SK-N-SH (cell line): Measurements from ENCODE around the gene NPPB. TPM values are rescaled to one million over a fixed set of nuclear protein-coding genes. Genes with fewer than 3 reads are reported as not detected.

Experiments used
- CTCF ChIA-PET: fragments of 300-600, 350-600 bp; formaldehyde crosslinking; extraction: SDS; loops from one replicate; lab custom pipeline; 2021; lab: Yijun Ruan, JAX
- POLR2A ChIA-PET: fragments of 350-600 bp; sonication (Branson Sonifier 250); formaldehyde crosslinking; extraction: SDS; loops from one replicate; lab custom pipeline; 2020; ENCODE audit warnings: antibody characterized with exemption, inconsistent platforms; lab: Yijun Ruan, JAX
- DNase-seq: peaks from one replicate; pipeline ENCODE4 v3.0.0; 2012
- H2AFZ ChIP-seq: fragments of 200-600 bp; sonication (generic); 2 replicates; pipeline ENCODE4 v1.8.1; 2016; ENCODE audit warnings: antibody characterized with exemption, mild to moderate bottlenecking, low read depth
- H3F3A ChIP-seq: fragments of 200-600 bp; sonication (generic); replicated peaks from 2 replicates; pipeline ENCODE3; 2016; ENCODE audit warnings: antibody characterized with exemption, mild to moderate bottlenecking; ENCODE audit not compliant: insufficient read depth
- H3K27ac ChIP-seq, 2 experiments: fragments of 200-500 bp in 1 of 2; fragments of 200-600 bp in 1 of 2; sonication (Bioruptor generic) in 1 of 2; sonication (generic), shearing (Covaris generic) in 1 of 2; 2 replicates each; pipeline versions ENCODE4 v1.5.1 to v1.6.1; 2014 to 2016; ENCODE audit warnings: low read depth in 2 of 2, inconsistent platforms in 1 of 2, low read length in 1 of 2, mild to moderate bottlenecking in 1 of 2, mixed read lengths in 1 of 2
- H3K27me3 ChIP-seq: fragments of 200-600 bp; sonication (generic), shearing (Covaris generic); 2 replicates; pipeline ENCODE4 v1.6.1; 2016; ENCODE audit warnings: mixed run types; ENCODE audit not compliant: insufficient read depth
- H3K36me3 ChIP-seq, 2 experiments: fragments of 200-500 bp in 1 of 2; fragments of 200-600 bp in 1 of 2; sonication (Bioruptor generic) in 1 of 2; sonication (generic) in 1 of 2; replicated peaks in 1 of 2; 2 replicates each; pipeline versions ENCODE3 to v1.5.1; 2014 to 2016; ENCODE audit warnings: low read length in 1 of 2, mild to moderate bottlenecking in 1 of 2; ENCODE audit not compliant: insufficient read depth in 2 of 2, control insufficient read depth in 1 of 2
- H3K4me1 ChIP-seq, 2 experiments: fragments of 200-500 bp in 1 of 2; fragments of 200-600 bp in 1 of 2; sonication (Bioruptor generic) in 1 of 2; sonication (generic), shearing (Covaris generic) in 1 of 2; 2 replicates each; pipeline versions ENCODE4 v1.5.1 to v1.6.1; 2014 to 2016; ENCODE audit warnings: low read depth in 1 of 2, low read length in 1 of 2, mixed run types in 1 of 2; ENCODE audit not compliant: insufficient read depth in 2 of 2, control insufficient read depth in 1 of 2
- H3K4me2 ChIP-seq: fragments of 200-600 bp; sonication (generic), shearing (Covaris generic); 2 replicates; pipeline ENCODE4 v1.6.1; 2017; ENCODE audit warnings: mixed run types
- H3K4me3 ChIP-seq, 2 experiments: fragments of 200-500 bp in 1 of 2; fragments of 200-600 bp in 1 of 2; sonication (Bioruptor generic) in 1 of 2; sonication (generic), shearing (Covaris generic) in 1 of 2; 2 replicates each; pipeline versions ENCODE4 v1.5.1 to v1.8.1; 2014 to 2016; ENCODE audit warnings: low read depth in 2 of 2, inconsistent platforms in 1 of 2, low read length in 1 of 2, mild to moderate bottlenecking in 1 of 2, mixed read lengths in 1 of 2, moderate library complexity in 1 of 2
- H3K79me2 ChIP-seq: fragments of 200-600 bp; sonication (generic); 2 replicates; pipeline ENCODE4 v1.8.1; 2017; ENCODE audit warnings: mild to moderate bottlenecking; ENCODE audit not compliant: insufficient read depth
- H3K9ac ChIP-seq: fragments of 200-600 bp; sonication (generic); 2 replicates; pipeline ENCODE4 v1.6.1; 2017; ENCODE audit warnings: mixed run types
- H3K9me2 ChIP-seq: fragments of 200-600 bp; sonication (generic); 2 replicates; pipeline ENCODE4 v1.6.1; 2017; ENCODE audit warnings: mixed run types
- H3K9me3 ChIP-seq: fragments of 200-600 bp; sonication (generic); 2 replicates; pipeline ENCODE4 v1.6.1; 2017; ENCODE audit warnings: mixed run types, mild to moderate bottlenecking, moderate library complexity
- H4K20me1 ChIP-seq: fragments of 200-600 bp; sonication (generic); 2 replicates; pipeline ENCODE4 v1.6.1; 2017; ENCODE audit warnings: mild to moderate bottlenecking, mixed run types; ENCODE audit not compliant: insufficient read depth
- CHD2 ChIP-seq: fragments of 150-350 bp; IDR thresholded peaks from 2 replicates; pipeline ENCODE4 v1.6.1; 2018; ENCODE audit warnings: low read length; ENCODE audit not compliant: partially characterized antibody
- CTCF ChIP-seq: fragments of 200-600 bp; sonication (generic); IDR thresholded peaks from 2 replicates; pipeline ENCODE4 v1.6.1; 2017; ENCODE audit warnings: antibody characterized with exemption, mild to moderate bottlenecking, moderate library complexity
- EP300 ChIP-seq, 2 experiments: IDR thresholded peaks; 2 replicates each; pipeline versions ENCODE4 v1.4.0 to v1.6.1; 2012; ENCODE audit warnings: borderline replicate concordance in 1 of 2, low read depth in 1 of 2, low read length in 1 of 2
- EZH2phosphoT487 ChIP-seq: fragments of 200-600 bp; sonication (generic); IDR thresholded peaks from 2 replicates; pipeline ENCODE4 v1.6.1; 2017; ENCODE audit warnings: low read depth, mixed run types, mild to moderate bottlenecking, antibody characterized with exemption, moderate library complexity, borderline replicate concordance
- FOSL2 ChIP-seq: IDR thresholded peaks from 2 replicates; pipeline ENCODE4 v1.4.0; 2012; ENCODE audit warnings: low read depth, mild to moderate bottlenecking, moderate library complexity, borderline replicate concordance
- JUND ChIP-seq: IDR thresholded peaks from 2 replicates; pipeline ENCODE4 v1.4.0; 2012
- NRF1 ChIP-seq: IDR thresholded peaks from 2 replicates; pipeline ENCODE4 v1.6.1; 2012; ENCODE audit warnings: low read depth, mild to moderate bottlenecking, low read length
- PBX3 ChIP-seq: IDR thresholded peaks from 2 replicates; pipeline ENCODE4; 2012
- POLR2AphosphoS5 ChIP-seq: IDR thresholded peaks from 2 replicates; pipeline ENCODE4 v1.6.1; 2012; ENCODE audit warnings: low read depth, low read length
- RAD21 ChIP-seq: IDR thresholded peaks from 2 replicates; pipeline ENCODE4 v1.6.1; 2012; ENCODE audit warnings: mild to moderate bottlenecking, low read length
- RCOR1 ChIP-seq: fragments of 150-350 bp; IDR thresholded peaks from 2 replicates; pipeline ENCODE4 v1.6.1; 2017; ENCODE audit warnings: antibody characterized with exemption, low read length
- RFX5 ChIP-seq: IDR thresholded peaks from 2 replicates; pipeline ENCODE4 v1.6.1; 2012; ENCODE audit warnings: mild to moderate bottlenecking, improper control_type of control experiment, low read length
- RXRA ChIP-seq: IDR thresholded peaks from 2 replicates; pipeline ENCODE4 v1.4.0; 2012; ENCODE audit warnings: low read depth, mild to moderate bottlenecking, borderline replicate concordance
- SIN3A ChIP-seq: IDR thresholded peaks from 2 replicates; pipeline ENCODE4 v1.6.1; 2012; ENCODE audit warnings: low read depth, mild to moderate bottlenecking, low read length, moderate library complexity, borderline replicate concordance
- SMC3 ChIP-seq: IDR thresholded peaks from 2 replicates; pipeline ENCODE4 v1.6.1; 2012; ENCODE audit warnings: low read depth, low read length, improper control_type of control experiment
- TCF12 ChIP-seq: IDR thresholded peaks from 2 replicates; pipeline ENCODE4 v1.4.0; 2012
- USF2 ChIP-seq: fragments of 150-350 bp; IDR thresholded peaks from 2 replicates; pipeline ENCODE4 v1.6.1; 2017; ENCODE audit warnings: antibody characterized with exemption, low read length, low read depth, borderline replicate concordance
- YY1 ChIP-seq: IDR thresholded peaks from 2 replicates; pipeline ENCODE4 v1.4.0; 2012; ENCODE audit warnings: low read depth, mild to moderate bottlenecking
- WGBS: methylation state at CpG from one replicate; pipeline ENCODE4 v1.1.6; 2017; ENCODE audit warnings: low lambda C conversion rate; 5-methylcytosine and 5-hydroxymethylcytosine counted together
- polyA plus RNA-seq, 3 experiments: library from polyadenylated mRNA; depleted of rRNA; stranded (reverse); fragments of >200 nt; gene quantifications; 2 replicates each; pipeline ENCODE4 v1.2.3, GENCODE V29; 2012

NPPB gene
- polyA plus RNA-seq, 1 of the 3 experiments (the other 2 are of a cell fraction) = 0.85 TPM

- H3K9ac ChIP-seq = no peak overlapping the region
- H4K20me1 ChIP-seq = no peaks in the 10 kb centered on the region
- no peaks in the 10 kb centered on the region for H3K79me2 ChIP-seq
- peaks cover 0 to 42% of the 10 kb centered on the region in 2 experiments; a peak in 1 of 4 replicates for H3K4me1 ChIP-seq
- ChIA-PET POLR2A (no interaction called here), CTCF (interaction anchor here (1.6 to 7.0 kb wide), 2 partner anchors 30 to 35 kb away, joined by 3 to 42 read pairs; no protein-coding TSS in a partner anchor)
- H3K27me3 ChIP-seq = 0 out of 2 replicates have a peak, but pooled peaks cover 12% of the 10 kb centered on the region
- H3K9me3 ChIP-seq = no peaks in the 10 kb centered on the region
- no peak overlapping the region for H2AFZ ChIP-seq
- no peaks in the 10 kb centered on the region for H3K36me3 ChIP-seq
- 79% methylated on average over 7 of the region's 10 CpGs for WGBS
- no peaks in the 10 kb centered on the region for H3F3A ChIP-seq
- H3K4me3 ChIP-seq = no peak overlapping the region
- no peak overlapping the region for H3K4me2 ChIP-seq
- no peak overlapping the region for H3K27ac ChIP-seq
- no peak for TF ChIP-seq YY1
- no peak for TF ChIP-seq RFX5
- no peak for TF ChIP-seq RAD21
- no peak for TF ChIP-seq EZH2phosphoT487
- no peak for TF ChIP-seq SIN3A
- no peak for TF ChIP-seq CTCF
- no peak for TF ChIP-seq JUND
- no peaks in the 10 kb centered on the region for H3K9me2 ChIP-seq
- DNase-seq = no peak
These were observed 16.3 kb upstream of the NPPB start for GRCh38 chr1:11875094-11875493.

- Histone ChIP-seq H3K4me2 (no peak overlapping the region), H3K9ac (no peak overlapping the region), H3K36me3 (no peaks in the 10 kb centered on the region), H3K4me1 (peaks cover 0 to 37% of the 10 kb centered on the region in 2 experiments; a peak in 1 of 4 replicates), H3K4me3 (no peak overlapping the region), H3K9me2 (no peaks in the 10 kb centered on the region), H2AFZ (no peak overlapping the region), H3K9me3 (no peaks in the 10 kb centered on the region), H3K27ac (no peak overlapping the region; a peak in 1 of 4 replicates), H3K27me3 (0 out of 2 replicates have a peak, but pooled peaks cover 12% of the 10 kb centered on the region), H3K79me2 (no peaks in the 10 kb centered on the region), H4K20me1 (no peaks in the 10 kb centered on the region), H3F3A (no peaks in the 10 kb centered on the region)
- WGBS = 61% methylated on average over 6 of the region's 6 CpGs
- ChIA-PET POLR2A (no interaction called here), CTCF (interaction anchor here (7.0 kb wide), 1 partner anchor 34 kb away, joined by 42 read pairs; no protein-coding TSS in a partner anchor)
- TF ChIP-seq NRF1 = no peak
- no peak for TF ChIP-seq EP300 (IDR thresholded peaks at IDR 0.05; ENCODE audit: borderline replicate concordance in 1 of 2, low read depth in 1 of 2, low read length in 1 of 2)
- no peak for TF ChIP-seq RXRA
- TF ChIP-seq RCOR1 = no peak
- no peak for TF ChIP-seq POLR2AphosphoS5
- TF ChIP-seq USF2 = no peak
- no peak for TF ChIP-seq FOSL2
- no peak for TF ChIP-seq CHD2
- no peak for TF ChIP-seq EZH2phosphoT487
- TF ChIP-seq SMC3 = no peak
- no peak for TF ChIP-seq PBX3
- no peak for TF ChIP-seq TCF12
- DNase-seq = no peak
These were observed 15.9 kb upstream of the NPPB start for GRCh38 chr1:11874624-11875023.
